Ishikawa (cell line): ENCODE data around the gene ZNF850.

Experiments used
- CEBPB ChIP-seq: IDR thresholded peaks from 2 replicates; pipeline ENCODE4 v1.6.1; 2012
- CREB1 ChIP-seq: IDR thresholded peaks from 2 replicates; pipeline ENCODE4 v1.6.1; 2012; ENCODE audit warnings: low read depth
- EGR1 ChIP-seq: IDR thresholded peaks from 2 replicates; pipeline ENCODE4 v1.6.1; 2012
- FOXM1 ChIP-seq: IDR thresholded peaks from 2 replicates; pipeline ENCODE4 v1.6.1; 2012; ENCODE audit warnings: low read depth, borderline replicate concordance
- NFIC ChIP-seq: IDR thresholded peaks from 2 replicates; pipeline ENCODE4 v1.6.1; 2012
- RAD21 ChIP-seq: IDR thresholded peaks from 2 replicates; pipeline ENCODE4 v1.6.1; 2012; ENCODE audit warnings: low read depth
- TAF1 ChIP-seq: IDR thresholded peaks from 2 replicates; pipeline ENCODE4 v1.6.1; 2012; ENCODE audit warnings: low read depth, mild to moderate bottlenecking
- TCF12 ChIP-seq: IDR thresholded peaks from 2 replicates; pipeline ENCODE4 v1.6.1; 2012; ENCODE audit warnings: low read depth
- YY1 ChIP-seq: IDR thresholded peaks from 2 replicates; pipeline ENCODE4 v1.6.1; 2012; ENCODE audit warnings: low read depth

GRCh38 chr19:36665832-36666231 lies 106.8 kb downstream of the ZNF850 start:
- TF ChIP-seq RAD21 (no peak), TAF1 (no peak), TCF12 (no peak), FOXM1 (no peak), NFIC (no peak), EGR1 (no peak), CEBPB (no peak), YY1 (no peak), CREB1 (no peak)
